Thyroid gland (tissue), 4 donors: ENCODE results near the gene DNAH14.

Experiments used
- CTCF ChIP-seq, 6 experiments: fragments of 200-600 bp in 3 of 6; fragments of 450-650 bp in 3 of 6; sonication (generic) in 3 of 6; IDR thresholded peaks; one replicate each; pipeline ENCODE4 v1.5.1; 2016 to 2019; ENCODE audit warnings: antibody characterized with exemption in 6 of 6, mild to moderate bottlenecking in 2 of 6, inconsistent platforms in 1 of 6, moderate library complexity in 1 of 6
- POLR2A ChIP-seq, 2 donors: fragments of 450-650 bp; IDR thresholded peaks; one replicate each; pipeline ENCODE4 v1.6.1; 2017; ENCODE audit warnings: antibody characterized with exemption in 2 of 2, mild to moderate bottlenecking in 2 of 2, moderate library complexity in 1 of 2

- TF ChIP-seq CTCF (IDR thresholded peaks at IDR 0.05) (no peak), POLR2A (IDR thresholded peaks at IDR 0.05) (no peak)
Observed at GRCh38 chr1:225410036-225410435, 480.6 kb downstream of the DNAH14 start.
